Measurements from ENCODE around the gene USP49. TPM values are rescaled to one million over a fixed set of nuclear protein-coding genes. Genes with fewer than 3 reads are reported as not detected.

The USP49 gene
- total RNA-seq, 1 experiment from 2014 or later, result 10.5 TPM

- Histone ChIP-seq H3K27ac (ENCODE audit: low read depth, low read length, poor library complexity, severe bottlenecking) (no peak overlapping the region), H3K27me3 (replicated peaks; ENCODE audit: insufficient read depth, low read depth, low read length, poor library complexity) (no peaks in the 10 kb centered on the region), H3K9me3 (ENCODE audit: low read depth, low read length, poor library complexity, severe bottlenecking) (no peaks in the 10 kb centered on the region), H3K36me3 (ENCODE audit: insufficient read depth, low read length, poor library complexity, severe bottlenecking) (no peaks in the 10 kb centered on the region), H3K4me1 (ENCODE audit: insufficient read depth, low read length, poor library complexity, severe bottlenecking) (no peaks in the 10 kb centered on the region), H3K4me3 (ENCODE audit: low read depth, low read length, poor library complexity, severe bottlenecking) (no peak overlapping the region)
- BruUV-seq (replicated peaks), result no TSS peak
- ChIA-PET POLR2A (ENCODE audit: low non-redundant PET) (no interaction called here), CTCF (interaction anchor here (1.0 kb wide), 1 partner anchor 198 kb away, joined by 7 read pairs; no protein-coding TSS in a partner anchor)
- TF ChIP-seq CTCF (conservative IDR thresholded peaks at IDR 0.05; ENCODE audit: low read depth, low read length) (peak; percentile 76), EZH2 (IDR thresholded peaks at IDR 0.05; ENCODE audit: borderline replicate concordance, low read depth, low read length, poor library complexity, severe bottlenecking) (no peak)
- intact Hi-C loops (cut with micrococcal nuclease; ENCODE audit: unreplicated experiment), result loop anchor here (2.0 kb wide), 1 partner anchor 198 kb away; no protein-coding TSS in a partner anchor
- peak; percentile 77 for DNase-seq (ENCODE audit: low spot score)
Measured at GRCh38 chr6:41846666-41847237, 48.4 kb downstream of the USP49 start.

GRCh38 chr6:41843178-41843577 lies 52.0 kb downstream of the USP49 start:
- BruUV-seq (replicated peaks), result no TSS peak
- intact Hi-C loops (cut with micrococcal nuclease; ENCODE audit: unreplicated experiment), result no loop called here
- no peak overlapping the region for H3K4me3 ChIP-seq (ENCODE audit: low read depth, low read length, poor library complexity, severe bottlenecking)
- H3K27ac ChIP-seq (ENCODE audit: low read depth, low read length, poor library complexity, severe bottlenecking), result no peak overlapping the region
- H3K27me3 ChIP-seq (replicated peaks; ENCODE audit: insufficient read depth, low read depth, low read length, poor library complexity), result no peaks in the 10 kb centered on the region
- no peak for DNase-seq (ENCODE audit: low spot score)
- H3K36me3 ChIP-seq (ENCODE audit: insufficient read depth, low read length, poor library complexity, severe bottlenecking), result no peaks in the 10 kb centered on the region
- ChIA-PET POLR2A (ENCODE audit: low non-redundant PET) (no interaction called here), CTCF (interaction anchor here (0.6 kb wide), 1 partner anchor 10 kb away, joined by 5 read pairs; no protein-coding TSS in a partner anchor)
- no peaks in the 10 kb centered on the region for H3K9me3 ChIP-seq (ENCODE audit: low read depth, low read length, poor library complexity, severe bottlenecking)
- no peak for TF ChIP-seq EZH2 (IDR thresholded peaks at IDR 0.05; ENCODE audit: borderline replicate concordance, low read depth, low read length, poor library complexity, severe bottlenecking)
- TF ChIP-seq CTCF (conservative IDR thresholded peaks at IDR 0.05; ENCODE audit: low read depth, low read length), result no peak
- H3K4me1 ChIP-seq (ENCODE audit: insufficient read depth, low read length, poor library complexity, severe bottlenecking), result no peaks in the 10 kb centered on the region

- intact Hi-C loops (cut with micrococcal nuclease; ENCODE audit: unreplicated experiment), result no loop called here
- Histone ChIP-seq H3K9me3 (ENCODE audit: low read depth, low read length, poor library complexity, severe bottlenecking) (no peaks in the 10 kb centered on the region), H3K27me3 (replicated peaks; ENCODE audit: insufficient read depth, low read depth, low read length, poor library complexity) (no peaks in the 10 kb centered on the region), H3K27ac (ENCODE audit: low read depth, low read length, poor library complexity, severe bottlenecking) (no peak overlapping the region), H3K4me1 (ENCODE audit: insufficient read depth, low read length, poor library complexity, severe bottlenecking) (no peaks in the 10 kb centered on the region), H3K36me3 (ENCODE audit: insufficient read depth, low read length, poor library complexity, severe bottlenecking) (no peaks in the 10 kb centered on the region), H3K4me3 (ENCODE audit: low read depth, low read length, poor library complexity, severe bottlenecking) (no peak overlapping the region)
- DNase-seq (ENCODE audit: low spot score), result no peak
- POLR2A ChIA-PET (ENCODE audit: low non-redundant PET), result no interaction called here
- no peak for TF ChIP-seq CTCF (conservative IDR thresholded peaks at IDR 0.05; ENCODE audit: low read depth, low read length)
- no peak for TF ChIP-seq EZH2 (IDR thresholded peaks at IDR 0.05; ENCODE audit: borderline replicate concordance, low read depth, low read length, poor library complexity, severe bottlenecking)
- no TSS peak for BruUV-seq (replicated peaks)
- CTCF ChIA-PET, result no interaction called here
Measured at GRCh38 chr6:41840326-41840725, 54.8 kb downstream of the USP49 start.

All from A673 (cell line).